HL-60 (cell line): ENCODE results near the gene LAMA3.

ENCODE experiments used
- CTCF ChIP-seq: IDR thresholded peaks from one replicate; pipeline ENCODE4 v1.5.1; 2011; ENCODE audit warnings: low read length, control low read depth, inconsistent platforms; ENCODE audit not compliant: insufficient read depth
- GABPA ChIP-seq: IDR thresholded peaks from 2 replicates; pipeline ENCODE4 v1.6.1; 2012; ENCODE audit warnings: low read depth
- POLR2AphosphoS5 ChIP-seq: IDR thresholded peaks from 2 replicates; pipeline ENCODE4 v1.6.1; 2012; ENCODE audit warnings: low read depth

GRCh38 chr18:23992941-23993280 lies 303.7 kb downstream of the LAMA3 start:
- TF ChIP-seq CTCF, result no peak
- no peak for TF ChIP-seq POLR2AphosphoS5
- TF ChIP-seq GABPA, result no peak
